HFF-Myc (cell line): ENCODE measurements around the gene PGA3.

Source experiments
- DNase-seq: peaks from one replicate; pipeline ENCODE4 v3.0.0-alpha.2; 2011; ENCODE audit warnings: low read depth; ENCODE audit errors: extremely low read depth
- H3K4me3 ChIP-seq: replicated peaks from 2 replicates; pipeline ENCODE4 v1.5.1; 2011; ENCODE audit warnings: low read depth, mild to moderate bottlenecking, control low read depth, low read length
- TF ChIP-seq, protein P1 (sequence below): IDR thresholded peaks from 2 replicates; pipeline ENCODE4 v1.5.1; 2012; ENCODE audit warnings: mild to moderate bottlenecking, low read depth, low read length, control low read depth; ENCODE audit errors: missing control alignments

The PGA3 gene

DNA sequence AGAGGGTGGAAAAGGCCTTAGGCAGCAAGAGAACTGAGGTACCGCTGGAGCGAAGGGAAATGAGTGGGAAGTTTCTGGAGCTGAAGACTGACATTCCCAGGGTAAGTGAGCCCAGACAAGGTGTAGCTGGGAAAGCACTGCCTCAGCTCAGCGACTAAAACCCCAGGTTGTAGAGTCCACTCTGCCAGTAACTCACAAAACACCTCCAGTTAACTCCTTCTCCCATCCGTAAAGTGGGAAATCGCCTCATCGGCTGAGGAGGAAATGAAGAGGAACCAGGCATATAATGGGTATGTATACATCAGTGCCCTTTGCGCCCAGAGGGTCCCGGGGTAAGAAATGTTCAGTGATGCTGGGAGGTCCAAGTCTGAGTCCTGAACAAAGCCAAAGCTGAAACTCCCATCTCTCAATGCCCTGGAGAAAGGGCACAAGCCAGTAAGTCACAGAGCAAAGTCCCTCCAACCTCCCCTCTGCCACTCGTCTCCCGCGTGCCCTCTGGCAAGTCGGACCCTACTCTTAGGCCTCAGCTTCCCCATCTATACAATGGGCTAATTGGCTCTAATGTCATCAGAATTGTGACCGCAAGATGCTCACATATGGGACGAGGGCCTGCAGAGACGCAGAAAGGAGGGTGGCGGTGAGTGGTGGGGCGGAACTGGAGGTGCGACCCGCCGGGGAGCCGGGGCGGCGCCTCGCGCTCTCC is 42.7 kb upstream of the PGA3 start:
- no peak for DNase-seq
- peak overlapping the region; percentile 67 for H3K4me3 ChIP-seq
- TF ChIP-seq, protein P1, sequence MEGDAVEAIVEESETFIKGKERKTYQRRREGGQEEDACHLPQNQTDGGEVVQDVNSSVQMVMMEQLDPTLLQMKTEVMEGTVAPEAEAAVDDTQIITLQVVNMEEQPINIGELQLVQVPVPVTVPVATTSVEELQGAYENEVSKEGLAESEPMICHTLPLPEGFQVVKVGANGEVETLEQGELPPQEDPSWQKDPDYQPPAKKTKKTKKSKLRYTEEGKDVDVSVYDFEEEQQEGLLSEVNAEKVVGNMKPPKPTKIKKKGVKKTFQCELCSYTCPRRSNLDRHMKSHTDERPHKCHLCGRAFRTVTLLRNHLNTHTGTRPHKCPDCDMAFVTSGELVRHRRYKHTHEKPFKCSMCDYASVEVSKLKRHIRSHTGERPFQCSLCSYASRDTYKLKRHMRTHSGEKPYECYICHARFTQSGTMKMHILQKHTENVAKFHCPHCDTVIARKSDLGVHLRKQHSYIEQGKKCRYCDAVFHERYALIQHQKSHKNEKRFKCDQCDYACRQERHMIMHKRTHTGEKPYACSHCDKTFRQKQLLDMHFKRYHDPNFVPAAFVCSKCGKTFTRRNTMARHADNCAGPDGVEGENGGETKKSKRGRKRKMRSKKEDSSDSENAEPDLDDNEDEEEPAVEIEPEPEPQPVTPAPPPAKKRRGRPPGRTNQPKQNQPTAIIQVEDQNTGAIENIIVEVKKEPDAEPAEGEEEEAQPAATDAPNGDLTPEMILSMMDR, result no peak

DNA sequence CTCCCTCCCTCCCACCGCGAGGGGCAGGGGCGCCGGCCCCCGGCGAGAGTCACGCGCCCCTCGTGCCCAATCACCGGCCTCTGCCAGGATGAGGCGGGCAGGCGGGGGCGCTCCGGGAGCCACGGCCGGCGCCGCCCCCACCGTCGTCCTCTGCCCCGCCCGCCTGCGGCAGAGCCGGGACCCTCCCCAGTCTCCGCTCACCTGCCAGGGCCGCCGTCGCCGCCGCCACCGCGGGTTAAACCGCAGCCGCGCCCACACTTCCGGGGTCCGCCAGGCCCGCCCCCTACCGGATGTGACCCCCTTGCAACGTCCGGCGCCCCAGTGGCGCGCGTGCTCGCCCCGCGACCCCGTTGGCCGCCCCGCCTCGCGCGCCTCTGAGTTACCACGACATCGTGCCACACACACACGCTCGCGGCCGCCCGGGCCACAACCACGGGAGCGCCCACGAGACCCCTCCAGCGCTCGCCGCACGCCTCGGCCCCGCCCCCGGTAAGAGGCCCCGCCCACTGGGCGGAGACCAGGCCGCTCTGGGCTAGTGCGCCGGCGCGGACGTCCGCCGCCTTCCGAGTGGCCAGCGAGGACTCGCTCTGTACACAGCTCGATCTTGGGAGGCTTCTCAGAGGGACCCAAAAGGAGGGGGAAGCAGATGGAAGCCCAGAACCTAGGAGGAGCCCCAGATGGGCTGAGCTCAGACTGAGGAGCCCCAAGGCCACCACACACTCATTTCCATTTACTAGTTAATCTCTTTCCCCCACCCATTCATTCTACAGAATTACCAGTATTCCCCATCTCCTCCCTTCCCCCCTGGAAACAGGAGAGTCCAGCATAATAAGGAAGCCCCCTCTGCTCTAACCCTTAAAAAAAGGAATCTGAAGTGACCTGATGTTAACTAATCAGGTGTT is 41.9 kb upstream of the PGA3 start, which contains the start of gene VPS37C:
VPS37C (minus strand) TSS at position 237 of the 902 bp plus-strand sequence. CDS start 22,597 bp downstream, outside the sequence.
- peak; percentile 37 for DNase-seq
- TF ChIP-seq, protein P1, result no peak
- H3K4me3 ChIP-seq, result peak within 1 kb of the TSS; percentile 67

DNA sequence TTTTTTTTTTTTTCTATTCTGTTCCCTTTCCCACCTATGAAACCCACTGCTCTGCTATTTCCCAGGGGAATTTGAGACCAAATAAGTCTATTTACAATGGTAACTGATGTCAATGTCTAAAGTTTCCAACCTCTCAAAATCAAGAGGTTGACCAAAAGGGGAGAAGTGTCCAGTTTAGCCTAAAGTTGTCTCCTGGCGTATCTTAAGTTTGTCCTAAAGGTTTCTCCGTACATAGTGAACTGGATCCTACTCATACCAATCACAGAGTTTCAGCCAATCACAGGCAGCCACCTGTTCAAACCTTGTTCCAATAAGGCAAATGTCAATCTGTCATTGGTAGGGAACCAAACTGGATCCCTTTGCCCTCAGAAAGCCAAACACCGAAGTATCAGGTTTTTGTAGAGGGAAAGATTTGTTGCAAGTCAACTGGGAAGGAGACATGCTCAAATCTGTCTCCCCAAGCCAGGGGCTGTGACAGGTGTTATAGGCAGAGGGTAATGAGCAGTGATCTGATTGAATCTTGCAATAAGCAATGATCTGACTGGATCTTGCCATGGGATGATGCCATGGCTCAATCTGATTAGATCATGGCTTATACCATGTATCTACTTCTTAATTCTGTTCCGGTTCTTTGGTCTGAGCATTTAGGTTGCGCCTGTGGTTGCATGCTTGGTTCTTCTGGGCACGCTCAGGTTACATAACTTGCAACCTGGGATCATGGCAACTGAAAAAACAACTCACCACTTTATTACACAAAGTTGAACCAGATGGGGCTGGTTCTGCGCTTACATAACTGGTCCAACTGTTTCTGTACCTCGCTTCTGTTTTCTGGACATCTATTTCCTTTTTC is 41.0 kb upstream of the PGA3 start:
- no peak for DNase-seq
- TF ChIP-seq, protein P1, result no peak
- peak overlapping the region; percentile 67 for H3K4me3 ChIP-seq

DNA sequence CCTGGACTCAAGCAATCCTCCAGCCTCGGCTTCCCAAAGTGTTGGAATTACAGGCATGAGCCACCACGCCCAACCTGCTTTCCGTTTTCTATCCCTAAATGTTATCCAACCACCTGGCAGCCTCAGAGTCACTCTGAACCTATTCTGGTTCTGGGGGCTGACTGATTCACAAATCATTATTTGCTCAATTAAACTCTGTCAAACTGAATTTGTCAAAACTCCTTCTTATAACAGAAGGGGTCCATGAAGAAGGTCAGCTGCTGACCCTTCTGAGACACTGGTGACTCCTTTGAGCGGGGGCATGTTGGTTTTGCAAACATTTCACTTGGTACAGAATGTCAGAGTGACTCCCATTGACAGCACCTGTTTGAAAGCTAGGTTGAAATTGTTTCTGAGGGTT is 40.3 kb upstream of the PGA3 start:
- H3K4me3 ChIP-seq, result no peak overlapping the region
- TF ChIP-seq, protein P1, result no peak

DNA sequence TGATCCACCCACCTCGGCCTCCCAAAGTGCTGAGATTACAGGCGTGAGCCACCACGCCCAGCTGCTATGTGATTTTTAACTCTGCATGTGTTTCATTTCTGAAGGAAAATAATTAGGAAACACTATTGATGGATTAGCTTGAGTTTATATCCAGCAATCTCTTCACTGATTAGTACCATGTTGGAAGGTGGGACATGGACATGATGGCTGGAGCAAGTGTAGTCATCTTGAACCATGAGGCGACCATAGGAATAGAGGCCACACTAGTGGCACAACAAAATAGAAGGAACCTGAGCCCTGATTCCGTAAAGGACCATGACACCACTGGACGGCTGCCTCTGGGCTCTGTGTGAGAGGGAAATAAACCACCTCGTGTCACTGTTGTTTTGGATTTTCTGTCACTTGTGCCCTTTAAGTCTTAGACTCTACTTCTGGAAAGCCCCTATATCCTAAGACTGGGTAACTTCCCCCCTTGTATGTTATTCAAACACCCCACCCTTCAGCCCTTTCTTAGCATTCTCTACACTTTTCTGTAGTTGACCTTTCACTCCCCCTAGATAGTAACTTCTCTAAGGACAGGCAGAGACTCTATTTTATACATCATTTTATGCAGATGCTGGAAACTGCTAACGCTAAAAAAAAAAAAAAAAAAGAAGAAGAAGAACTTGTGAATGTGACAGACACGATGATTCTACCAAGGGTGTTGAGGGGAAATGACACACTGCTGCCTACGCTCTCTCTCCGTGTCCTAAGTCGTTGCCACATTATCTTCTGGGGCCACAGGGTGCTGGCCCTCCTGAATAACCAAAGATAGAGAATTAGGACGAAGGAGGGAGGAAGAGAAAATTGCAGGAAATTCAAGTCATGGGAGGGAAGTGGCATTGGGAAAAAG is 39.4 kb upstream of the PGA3 start:
- no peak for DNase-seq
- no peak overlapping the region for H3K4me3 ChIP-seq

More for the DNA sequence above, 40.3 kb upstream of the PGA3 start:
- no peak for DNase-seq

More for the DNA sequence above, 39.4 kb upstream of the PGA3 start:
- TF ChIP-seq, protein P1, result no peak
